Right lobe of liver (tissue), 6 donors: ENCODE measurements around the gene POU2F1. TPM values are rescaled to one million over a fixed set of nuclear protein-coding genes. Genes with fewer than 3 reads are reported as not detected.

Experiments used
- ATAC-seq, 4 donors: fragments of 200-7000 bp; cut with Tn5 transposase; one replicate each; pipeline ENCODE4 v1.9.1; 2020; ENCODE audit warnings: mild to moderate bottlenecking in 4 of 4, moderate library complexity in 4 of 4
- DNase-seq, 3 donors: peaks; one replicate each; pipeline ENCODE4 v3.0.0-alpha.2; 2020
- H3K27ac ChIP-seq, 3 donors: fragments of 200-600 bp; one replicate each; pipeline ENCODE4 v1.8.0; 2022
- H3K27me3 ChIP-seq, 2 donors: fragments of 200-600 bp; one replicate each; pipeline ENCODE4 v1.8.0; 2022
- H3K36me3 ChIP-seq, 4 donors: fragments of 200-600 bp; sonication (generic) in 1 of 4; one replicate each; pipeline versions ENCODE4 v1.5.1 to v1.8.0; 2017 to 2022; ENCODE audit warnings: control low read depth in 1 of 4
- H3K4me1 ChIP-seq, 4 donors: fragments of 200-600 bp; sonication (generic) in 1 of 4; one replicate each; pipeline versions ENCODE4 v1.5.1 to v1.8.0; 2017 to 2022; ENCODE audit warnings: control low read depth in 1 of 4
- H3K4me3 ChIP-seq, 3 donors: fragments of 200-600 bp; one replicate each; pipeline ENCODE4 v1.8.0; 2022
- H3K9me3 ChIP-seq, 4 donors: fragments of 200-600 bp; sonication (generic) in 1 of 4; one replicate each; pipeline versions ENCODE4 v1.5.1 to v1.8.0; 2017 to 2022; ENCODE audit warnings: control low read depth in 1 of 4
- POLR2A ChIP-seq: fragments of 450-650 bp; IDR thresholded peaks from one replicate; pipeline ENCODE4 v1.6.1; 2017; ENCODE audit warnings: antibody characterized with exemption, mild to moderate bottlenecking
- WGBS: methylation state at CpG from one replicate; pipeline ENCODE4 v1.1.6; 2018; ENCODE audit warnings: low coverage, low lambda C conversion rate; ENCODE audit not compliant: insufficient coverage; ENCODE audit errors: missing lambda C conversion rate; 5-methylcytosine and 5-hydroxymethylcytosine counted together
- intact Hi-C, 2 donors: fragments of 100-400 bp; cut with DNase I; formaldehyde crosslinking; loops; one replicate each; pipeline versions ENCODE4 v1.11.2 to v1.14.1; 2022
- total RNA-seq, 6 experiments: library from RNA; depleted of rRNA in 2 of 6; stranded (reverse); fragments of >200 nt in 2 of 6; fragmentation: NEBNext Ultra II Directional in 3 of 6; extraction: Animal tissue kit (Norgen Biotek cat#: 25700) in 3 of 6; gene quantifications; one replicate each; pipeline versions ENCODE4 v1.1.0 to v1.2.4, GENCODE V29; 2016 to 2023
- TF ChIP-seq, protein P1 (sequence below), 4 donors: fragments of 200-600 bp in 3 of 4; fragments of 450-650 bp in 1 of 4; IDR thresholded peaks; one replicate each; pipeline versions ENCODE4 v1.5.1 to v1.8.0; 2016 to 2022; ENCODE audit warnings: antibody characterized with exemption in 4 of 4, mild to moderate bottlenecking in 2 of 4
- donor health status: DM: no; HTN: yes; CAD: no.
- donor health status: DM: no; HTN: no; CAD: no.
- donor health status: DM: no; HTN: no; CAD: no.
- donor health status: DM: no; HTN: yes; CAD: no.
- donor health status: DM: no; HTN: yes; CAD: no.

The POU2F1 gene
- total RNA-seq, 6 experiments from 2014 or later, result 4.8 to 10.3 (median 6.2) TPM

DNA sequence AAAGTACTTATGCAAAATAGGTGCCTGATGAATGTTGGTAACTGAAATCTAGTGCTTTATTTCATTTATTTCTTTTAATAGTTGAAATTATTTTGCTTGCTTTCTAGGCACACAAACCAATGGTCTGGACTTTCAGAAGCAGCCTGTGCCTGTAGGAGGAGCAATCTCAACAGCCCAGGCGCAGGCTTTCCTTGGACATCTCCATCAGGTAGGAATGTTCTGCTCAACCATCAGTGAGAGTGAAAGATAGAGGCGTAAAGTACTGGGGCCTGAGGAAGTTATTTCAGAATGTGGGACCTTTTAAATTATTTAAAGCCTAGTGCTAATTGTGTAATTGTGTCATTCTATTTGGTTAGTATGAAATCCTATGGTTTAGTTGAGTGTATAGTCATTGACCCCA, 144.7 kb downstream of the POU2F1 start:
- Histone ChIP-seq H3K9me3 (no peaks in the 10 kb centered on the region), H3K27ac (no peak overlapping the region), H3K36me3 (peaks cover 0 to 2% (median 0%) of the 10 kb centered on the region in 4 donors), H3K27me3 (no peaks in the 10 kb centered on the region), H3K4me1 (no peaks in the 10 kb centered on the region), H3K4me3 (no peak overlapping the region)
- ATAC-seq (no peak), DNase-seq (no peak)
- 95% methylated on average over 2 of the region's 2 CpGs for WGBS
- intact Hi-C loops, result no loop called here
- TF ChIP-seq, protein P1, sequence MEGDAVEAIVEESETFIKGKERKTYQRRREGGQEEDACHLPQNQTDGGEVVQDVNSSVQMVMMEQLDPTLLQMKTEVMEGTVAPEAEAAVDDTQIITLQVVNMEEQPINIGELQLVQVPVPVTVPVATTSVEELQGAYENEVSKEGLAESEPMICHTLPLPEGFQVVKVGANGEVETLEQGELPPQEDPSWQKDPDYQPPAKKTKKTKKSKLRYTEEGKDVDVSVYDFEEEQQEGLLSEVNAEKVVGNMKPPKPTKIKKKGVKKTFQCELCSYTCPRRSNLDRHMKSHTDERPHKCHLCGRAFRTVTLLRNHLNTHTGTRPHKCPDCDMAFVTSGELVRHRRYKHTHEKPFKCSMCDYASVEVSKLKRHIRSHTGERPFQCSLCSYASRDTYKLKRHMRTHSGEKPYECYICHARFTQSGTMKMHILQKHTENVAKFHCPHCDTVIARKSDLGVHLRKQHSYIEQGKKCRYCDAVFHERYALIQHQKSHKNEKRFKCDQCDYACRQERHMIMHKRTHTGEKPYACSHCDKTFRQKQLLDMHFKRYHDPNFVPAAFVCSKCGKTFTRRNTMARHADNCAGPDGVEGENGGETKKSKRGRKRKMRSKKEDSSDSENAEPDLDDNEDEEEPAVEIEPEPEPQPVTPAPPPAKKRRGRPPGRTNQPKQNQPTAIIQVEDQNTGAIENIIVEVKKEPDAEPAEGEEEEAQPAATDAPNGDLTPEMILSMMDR (IDR thresholded peaks at IDR 0.05), result no peak
- no peak for TF ChIP-seq POLR2A

DNA sequence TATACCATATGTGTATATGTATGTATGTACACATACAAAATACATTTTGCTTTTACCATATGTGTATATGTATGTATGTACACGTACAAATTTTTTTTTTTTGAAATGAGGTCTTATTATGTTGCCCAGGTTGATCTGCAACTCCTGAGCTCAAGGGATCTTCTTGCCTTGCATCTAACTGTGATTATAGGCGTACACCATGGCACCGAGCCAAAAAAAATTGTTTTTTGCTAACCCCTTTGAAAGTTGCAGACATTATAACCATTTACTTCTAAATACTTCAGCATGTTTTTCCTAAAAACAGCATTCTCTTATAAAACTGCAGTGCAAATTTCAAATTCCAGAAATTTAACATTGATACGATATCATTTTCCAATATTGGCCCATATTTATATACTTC, 147.0 kb downstream of the POU2F1 start:
- Histone ChIP-seq H3K4me1 (no peaks in the 10 kb centered on the region), H3K27me3 (no peaks in the 10 kb centered on the region), H3K27ac (no peak overlapping the region), H3K4me3 (no peak overlapping the region), H3K9me3 (no peaks in the 10 kb centered on the region), H3K36me3 (peaks cover 0 to 2% (median 0%) of the 10 kb centered on the region in 4 donors)
- DNase-seq (no peak), ATAC-seq (no peak)
- 88% methylated on average over 4 of the region's 4 CpGs for WGBS
- TF ChIP-seq POLR2A, result no peak
- TF ChIP-seq, protein P1 (IDR thresholded peaks at IDR 0.05), result no peak
- intact Hi-C loops, result no loop called here

DNA sequence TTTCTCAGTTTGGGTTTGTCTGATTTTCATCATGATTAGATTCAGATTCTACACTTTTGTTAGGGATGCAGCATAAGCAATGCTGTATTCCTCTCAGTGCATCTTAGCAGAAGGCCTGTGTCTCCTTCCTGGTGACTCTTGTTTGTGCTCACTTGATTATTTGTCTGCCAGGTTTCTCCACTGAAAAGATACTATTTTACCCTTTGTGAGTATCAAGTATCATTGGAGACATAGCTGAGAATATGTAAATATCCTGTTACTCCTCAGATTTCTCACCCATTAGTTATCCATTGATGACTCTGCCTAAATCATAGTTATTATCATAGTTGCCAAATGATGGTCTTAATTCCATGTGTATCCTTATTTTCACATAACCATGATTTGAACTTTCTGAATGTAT, 148.5 kb downstream of the POU2F1 start:
- Histone ChIP-seq H3K36me3 (peaks cover 0 to 2% (median 0%) of the 10 kb centered on the region in 4 donors), H3K27ac (no peak overlapping the region), H3K4me1 (no peaks in the 10 kb centered on the region), H3K9me3 (no peaks in the 10 kb centered on the region), H3K4me3 (no peak overlapping the region), H3K27me3 (no peaks in the 10 kb centered on the region)
- DNase-seq (no peak), ATAC-seq (no peak)
- TF ChIP-seq, protein P1 (IDR thresholded peaks at IDR 0.05), result no peak
- TF ChIP-seq POLR2A, result no peak
- intact Hi-C loops, result no loop called here

DNA sequence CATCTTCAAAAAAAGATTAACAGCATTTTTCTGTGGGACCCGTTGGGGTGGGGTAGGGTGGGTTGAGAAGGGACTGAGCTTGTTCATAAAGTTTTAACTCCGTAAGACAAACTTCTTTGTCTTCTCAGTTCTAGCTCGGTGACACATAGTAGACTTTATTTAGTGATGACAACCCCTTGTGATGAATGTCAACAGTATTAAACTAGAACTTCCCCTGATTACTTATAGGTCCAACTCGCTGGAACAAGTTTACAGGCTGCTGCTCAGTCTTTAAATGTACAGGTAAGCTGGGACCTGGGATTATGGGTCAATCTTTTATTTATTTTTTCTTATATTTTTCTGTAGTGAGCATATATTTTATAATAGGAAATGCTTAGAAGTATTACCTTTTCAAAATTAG, 149.2 kb downstream of the POU2F1 start:
- no peaks in the 10 kb centered on the region for H3K27me3 ChIP-seq
- no peak for DNase-seq
- no peak for ATAC-seq

More for the DNA sequence above, 149.2 kb downstream of the POU2F1 start:
- no peaks in the 10 kb centered on the region for H3K9me3 ChIP-seq
- intact Hi-C loops, result no loop called here
- no peak for TF ChIP-seq POLR2A
- TF ChIP-seq, protein P1 (IDR thresholded peaks at IDR 0.05), result no peak
- 96% methylated on average over 4 of the region's 4 CpGs for WGBS
- no peak overlapping the region for H3K4me3 ChIP-seq
- H3K27ac ChIP-seq, result no peak overlapping the region
- H3K36me3 ChIP-seq, result peaks cover 0 to 2% (median 0%) of the 10 kb centered on the region in 4 donors
- H3K4me1 ChIP-seq, result no peaks in the 10 kb centered on the region
